Mesenchymal stem cell (in vitro differentiated cells and primary cell): ENCODE measurements around the gene MTSS2.
A peak's percentile ranks its signal among the peaks of the same experiment; 100 is the strongest.

Experiments used
- DNase-seq: peaks from one replicate; pipeline ENCODE4 v3.0.0-alpha.2; 2013
- H2AFZ ChIP-seq: one replicate; pipeline ENCODE4 v1.6.1; 2013; ENCODE audit warnings: low read depth, mild to moderate bottlenecking, control low read depth, inconsistent platforms, low read length, moderate library complexity
- H2AK5ac ChIP-seq: 2 replicates; pipeline ENCODE4 v1.6.1; 2013; ENCODE audit warnings: low read length, moderate library complexity, mild to moderate bottlenecking, inconsistent platforms; ENCODE audit not compliant: severe bottlenecking
- H2BK120ac ChIP-seq: one replicate; pipeline ENCODE4 v1.6.1; 2013; ENCODE audit warnings: low read depth, mild to moderate bottlenecking, inconsistent platforms, low read length, moderate library complexity
- H2BK12ac ChIP-seq, 2 experiments: one replicate each; pipeline ENCODE4 v1.6.1; 2013; ENCODE audit warnings: inconsistent platforms in 2 of 2, low read length in 2 of 2, mild to moderate bottlenecking in 2 of 2, moderate library complexity in 2 of 2, control low read depth in 1 of 2
- H2BK15ac ChIP-seq: one replicate; pipeline ENCODE4 v1.6.1; 2013; ENCODE audit warnings: mild to moderate bottlenecking, low read depth, inconsistent platforms; ENCODE audit not compliant: poor library complexity, severe bottlenecking
- H2BK5ac ChIP-seq: 2 replicates; pipeline ENCODE4 v1.6.1; 2013; ENCODE audit warnings: low read depth, mild to moderate bottlenecking, low read length, control low read depth, inconsistent platforms; ENCODE audit not compliant: poor library complexity, severe bottlenecking
- H3K14ac ChIP-seq, 2 experiments: one replicate each; pipeline ENCODE4 v1.6.1; 2013; ENCODE audit warnings: inconsistent platforms in 2 of 2, low read length in 2 of 2, control low read depth in 1 of 2, mild to moderate bottlenecking in 1 of 2, moderate library complexity in 1 of 2
- H3K18ac ChIP-seq, 2 experiments: one replicate each; pipeline ENCODE4 v1.6.1; 2013; ENCODE audit warnings: inconsistent platforms in 2 of 2, low read length in 2 of 2, control low read depth in 1 of 2, low read depth in 1 of 2, mild to moderate bottlenecking in 1 of 2
- H3K23ac ChIP-seq, 2 experiments: one replicate each; pipeline ENCODE4 v1.6.1; 2013; ENCODE audit warnings: inconsistent platforms in 2 of 2, low read length in 2 of 2, mild to moderate bottlenecking in 2 of 2, moderate library complexity in 2 of 2, control low read depth in 1 of 2
- H3K27ac ChIP-seq: 2 replicates; pipeline ENCODE4 v1.5.1; 2013; ENCODE audit warnings: mild to moderate bottlenecking, moderate library complexity, low read length, control low read depth, inconsistent platforms; ENCODE audit not compliant: poor library complexity, severe bottlenecking
- H3K27me3 ChIP-seq, 2 experiments: 2 replicates each; pipeline versions ENCODE4 v1.6.1 to v1.7.0; 2013; ENCODE audit warnings: low read length in 2 of 2, mild to moderate bottlenecking in 2 of 2, moderate library complexity in 2 of 2, control low read depth in 1 of 2, inconsistent platforms in 1 of 2; ENCODE audit not compliant: control insufficient read depth in 1 of 2, insufficient read depth in 1 of 2
- H3K36me3 ChIP-seq, 2 experiments: 2 replicates each; pipeline versions ENCODE4 v1.6.1 to v1.7.0; 2013; ENCODE audit warnings: low read length in 2 of 2, control low read depth in 1 of 2, inconsistent platforms in 1 of 2, low read depth in 1 of 2, mild to moderate bottlenecking in 1 of 2; ENCODE audit not compliant: insufficient read depth in 2 of 2, control insufficient read depth in 1 of 2
- H3K4ac ChIP-seq, 2 experiments: one replicate each; pipeline ENCODE4 v1.6.1; 2013; ENCODE audit warnings: inconsistent platforms in 2 of 2, low read length in 2 of 2, mild to moderate bottlenecking in 2 of 2, moderate library complexity in 2 of 2, control low read depth in 1 of 2, low read depth in 1 of 2
- H3K4me1 ChIP-seq: 2 replicates; pipeline ENCODE4 v1.6.1; 2013; ENCODE audit warnings: low read depth, low read length, control low read depth; ENCODE audit not compliant: control insufficient read depth, insufficient read depth
- H3K4me2 ChIP-seq: 2 replicates; pipeline ENCODE4 v1.6.1; 2013; ENCODE audit warnings: low read length, mild to moderate bottlenecking, inconsistent platforms; ENCODE audit not compliant: poor library complexity, severe bottlenecking
- H3K4me3 ChIP-seq, 2 experiments: 2 replicates each; pipeline versions ENCODE4 v1.5.1 to v1.7.0; 2013; ENCODE audit warnings: low read length in 2 of 2, mild to moderate bottlenecking in 2 of 2, control low read depth in 1 of 2, low read depth in 1 of 2; ENCODE audit not compliant: insufficient read depth in 1 of 2
- H3K79me1 ChIP-seq: replicated peaks from 2 replicates; pipeline ENCODE4 v1.6.1; 2013; ENCODE audit warnings: mild to moderate bottlenecking, control low read depth, low read length, inconsistent platforms; ENCODE audit not compliant: poor library complexity, severe bottlenecking
- H3K9ac ChIP-seq: 2 replicates; pipeline ENCODE4 v1.7.0; 2013; ENCODE audit warnings: mild to moderate bottlenecking, low read length, moderate library complexity
- H3K9me3 ChIP-seq: 2 replicates; pipeline ENCODE4 v1.7.0; 2013; ENCODE audit warnings: mild to moderate bottlenecking, low read length; ENCODE audit not compliant: control insufficient read depth
- H4K8ac ChIP-seq: one replicate; pipeline ENCODE4 v1.6.1; 2013; ENCODE audit warnings: inconsistent platforms, mild to moderate bottlenecking, low read length, moderate library complexity
- H4K91ac ChIP-seq: one replicate; pipeline ENCODE4 v1.6.1; 2013; ENCODE audit warnings: mild to moderate bottlenecking, low read length, inconsistent platforms
- WGBS: methylation state at CpG from one replicate; pipeline ENCODE4 v1.1.7; 2013; ENCODE audit warnings: mixed read lengths; 5-methylcytosine and 5-hydroxymethylcytosine counted together

The MTSS2 gene

GRCh38 chr16:70682239-70683145 lies 3.4 kb downstream of the MTSS2 start:
- Histone ChIP-seq H3K27ac (no peak overlapping the region), H3K79me1 (peaks cover 37% of the 10 kb centered on the region), H2BK120ac (peak overlapping the region; percentile 36), H3K23ac (peak overlapping the region in 1 of 2 experiments; percentile 15), H3K4ac (no peak overlapping the region), H2BK12ac (peak overlapping the region; percentile 18 to 55), H3K36me3 (peaks cover 30 to 44% of the 10 kb centered on the region in 2 experiments), H2AFZ (no peak overlapping the region), H4K8ac (no peak overlapping the region), H4K91ac (peak overlapping the region; percentile 59), H3K4me2 (no peak overlapping the region), H2BK5ac (no peak overlapping the region), H3K4me1 (peaks cover 60% of the 10 kb centered on the region), H2BK15ac (peak overlapping the region; percentile 50), H3K9me3 (no peaks in the 10 kb centered on the region), H3K4me3 (no peak overlapping the region), H3K9ac (peak overlapping the region; percentile 91), H3K14ac (peak overlapping the region in 1 of 2 experiments; percentile 48), H3K27me3 (no peaks in the 10 kb centered on the region), H2AK5ac (no peak overlapping the region), H3K18ac (peak overlapping the region; percentile 23 to 56)
- DNase-seq = no peak
- 83% methylated on average over 9 of the region's 14 CpGs for whole genome bisulfite sequencing

- no peak overlapping the region for H2BK120ac ChIP-seq
- peak overlapping the region; percentile 48 for H3K9ac ChIP-seq
- 92% methylated on average over 10 of the region's 13 CpGs for WGBS
- peak overlapping the region; percentile 59 for H4K91ac ChIP-seq
- H3K4me1 ChIP-seq = peaks cover 51% of the 10 kb centered on the region
- H2AFZ ChIP-seq = no peak overlapping the region
- H3K14ac ChIP-seq = peak overlapping the region in 1 of 2 experiments; percentile 91
- no peaks in the 10 kb centered on the region for H3K27me3 ChIP-seq
- no peak overlapping the region for H3K4me3 ChIP-seq
- H2BK15ac ChIP-seq = no peak overlapping the region
- peak overlapping the region; percentile 56 to 80 for H3K18ac ChIP-seq
- peaks cover 39 to 53% of the 10 kb centered on the region in 2 experiments for H3K36me3 ChIP-seq
- DNase-seq = no peak
- peaks cover 44% of the 10 kb centered on the region for H3K79me1 ChIP-seq
- peak overlapping the region; percentile 18 to 88 for H2BK12ac ChIP-seq
- peak overlapping the region; percentile 35 for H2AK5ac ChIP-seq
- peak overlapping the region in 1 of 2 experiments; percentile 46 for H3K23ac ChIP-seq
- H2BK5ac ChIP-seq = no peak overlapping the region
- H3K27ac ChIP-seq = no peak overlapping the region
- no peak overlapping the region for H3K4ac ChIP-seq
- no peaks in the 10 kb centered on the region for H3K9me3 ChIP-seq
- H3K4me2 ChIP-seq = no peak overlapping the region
- peak overlapping the region; percentile 35 for H4K8ac ChIP-seq
Observed at GRCh38 chr16:70681382-70682238, 4.2 kb downstream of the MTSS2 start.

- H3K18ac ChIP-seq = peak overlapping the region; percentile 3 to 42
Observed at GRCh38 chr16:70680495-70681381, 5.1 kb downstream of the MTSS2 start.

More at GRCh38 chr16:70680495-70681381, 5.1 kb downstream of the MTSS2 start:
- Histone ChIP-seq H3K4me1 (peaks cover 45% of the 10 kb centered on the region), H3K4me3 (no peak overlapping the region), H3K23ac (peak overlapping the region in 1 of 2 experiments; percentile 46), H2BK120ac (no peak overlapping the region), H3K79me1 (peaks cover 51% of the 10 kb centered on the region), H4K91ac (peak overlapping the region; percentile 43), H3K4me2 (no peak overlapping the region), H3K9ac (peak overlapping the region; percentile 24), H3K4ac (peak overlapping the region in 1 of 2 experiments; percentile 40), H2BK5ac (no peak overlapping the region), H2BK12ac (peak overlapping the region in 1 of 2 experiments; percentile 88), H3K27ac (no peak overlapping the region), H3K36me3 (peaks cover 48 to 62% of the 10 kb centered on the region in 2 experiments), H3K27me3 (no peaks in the 10 kb centered on the region), H4K8ac (no peak overlapping the region), H2AFZ (no peak overlapping the region), H2BK15ac (no peak overlapping the region), H3K9me3 (no peaks in the 10 kb centered on the region), H2AK5ac (peak overlapping the region; percentile 19), H3K14ac (peak overlapping the region in 1 of 2 experiments; percentile 91)
- peak; percentile 24 for DNase-seq
- WGBS = 87% methylated on average over 18 of the region's 18 CpGs
